Dedifferentiated amniotic fluid mesenchymal stem cell (primary cell): ENCODE results near the gene THOP1.
"Not testable (repeated sequence)": the region's sequence is repeated elsewhere in the genome, so short reads cannot be mapped to it uniquely, and the experiment has no call there.

ENCODE experiments used
- DNase-seq: peaks from one replicate; pipeline ENCODE4 v3.0.0-alpha.2; 2016; ENCODE audit errors: extremely low spot score

Gene THOP1

GRCh38 chr19:2817237-2817829 is 32.0 kb downstream of the THOP1 start:
- not testable (repeated sequence) for DNase-seq

DNA sequence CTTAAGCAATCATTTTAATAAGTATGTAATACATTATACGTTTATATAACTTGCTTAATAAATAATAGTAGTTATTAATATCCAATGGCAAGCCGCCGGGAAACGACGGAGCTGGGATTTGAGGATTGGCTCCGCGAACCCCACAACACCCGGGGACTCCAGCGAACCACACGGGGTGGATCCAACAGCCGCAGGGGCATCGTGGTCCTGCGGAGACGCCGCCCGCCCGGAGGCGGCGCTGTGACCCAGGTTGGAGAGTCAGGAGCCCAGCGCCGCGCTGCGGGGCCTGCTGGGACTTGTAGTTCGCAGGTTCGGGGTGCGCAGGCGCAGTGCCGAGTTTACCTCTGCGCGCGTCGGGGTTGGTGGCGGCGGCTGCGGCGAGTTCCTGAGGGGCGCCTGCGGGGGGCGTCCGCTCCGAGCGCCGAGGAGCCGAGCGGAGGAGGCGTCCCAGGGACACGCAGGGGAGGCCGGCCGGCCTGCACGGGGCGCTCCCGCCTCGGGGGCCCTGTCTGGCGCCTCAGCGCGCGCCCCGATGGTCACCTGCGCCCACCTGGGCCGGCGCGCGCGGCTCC is 34.3 kb downstream of the THOP1 start, which contains the start of gene ZNF554:
Gene ZNF554, plus strand, starts transcription at position 329 of the 572 bp plus-strand sequence. Its CDS starts 204 bp downstream, at position 533.
- DNase-seq, result peak; percentile 93

GRCh38 chr19:2820112-2820702 is 34.9 kb downstream of the THOP1 start:
- DNase-seq, result no peak

DNA sequence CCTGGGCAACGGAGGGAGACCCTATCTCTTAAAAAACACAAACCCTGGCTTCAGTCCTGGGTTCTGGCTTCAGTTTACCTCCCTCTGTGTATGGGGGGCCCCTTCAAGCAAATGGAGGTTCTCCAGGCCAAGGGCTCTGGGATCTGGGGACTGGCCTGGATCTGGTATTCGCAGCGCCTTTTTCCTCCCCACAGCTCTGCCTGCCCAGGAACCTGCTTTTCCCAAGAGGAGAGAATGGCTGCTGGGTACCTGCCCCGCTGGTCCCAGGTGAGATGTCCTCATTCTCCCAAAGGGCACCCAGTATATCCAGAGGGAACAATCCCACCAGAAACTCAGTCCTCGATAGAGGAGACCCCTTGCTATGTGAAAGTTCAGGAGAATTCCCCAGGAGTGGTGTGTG is 37.5 kb downstream of the THOP1 start:
- no peak for DNase-seq

DNA sequence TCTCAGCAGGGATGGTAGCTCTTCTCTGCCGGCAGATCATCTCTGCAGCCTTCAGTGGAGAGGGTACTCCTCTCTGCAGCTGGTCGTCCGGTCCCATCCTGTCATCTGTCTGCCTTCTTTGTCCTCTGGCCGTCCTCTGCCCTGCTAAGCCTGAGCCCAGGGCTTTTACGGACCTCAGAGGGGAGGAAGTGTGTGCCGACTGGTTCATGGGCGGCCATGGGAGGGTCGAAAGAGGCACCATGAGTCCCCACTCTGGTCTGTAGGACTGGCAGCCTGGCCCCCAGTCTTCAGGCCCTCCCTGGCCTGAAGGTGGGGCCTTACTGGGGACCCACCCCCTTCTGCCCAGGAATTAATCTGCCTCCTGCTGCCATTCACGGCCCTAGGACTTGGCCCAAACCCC is 38.3 kb downstream of the THOP1 start:
- DNase-seq, result no peak

DNA sequence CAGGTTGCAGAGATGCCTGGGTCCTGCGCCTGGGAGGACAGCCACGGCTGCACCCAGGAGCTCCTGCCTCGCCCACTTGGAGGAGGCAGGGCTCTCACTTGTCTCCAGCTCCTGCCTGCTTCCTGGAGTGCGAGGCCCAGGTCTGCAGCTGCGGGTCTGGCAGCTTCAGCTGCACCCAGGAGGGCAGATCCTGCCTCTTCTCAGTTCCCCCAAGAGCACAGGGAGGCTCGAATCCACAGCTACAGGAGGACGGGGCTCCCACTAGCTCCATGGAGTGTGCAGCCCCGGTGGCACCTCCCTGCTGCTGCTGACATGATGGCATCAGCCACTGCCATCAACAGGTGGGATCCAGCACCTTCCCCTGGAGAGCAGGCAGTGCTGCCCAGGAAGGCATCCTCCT is 38.8 kb downstream of the THOP1 start:
- DNase-seq, result no peak

DNA sequence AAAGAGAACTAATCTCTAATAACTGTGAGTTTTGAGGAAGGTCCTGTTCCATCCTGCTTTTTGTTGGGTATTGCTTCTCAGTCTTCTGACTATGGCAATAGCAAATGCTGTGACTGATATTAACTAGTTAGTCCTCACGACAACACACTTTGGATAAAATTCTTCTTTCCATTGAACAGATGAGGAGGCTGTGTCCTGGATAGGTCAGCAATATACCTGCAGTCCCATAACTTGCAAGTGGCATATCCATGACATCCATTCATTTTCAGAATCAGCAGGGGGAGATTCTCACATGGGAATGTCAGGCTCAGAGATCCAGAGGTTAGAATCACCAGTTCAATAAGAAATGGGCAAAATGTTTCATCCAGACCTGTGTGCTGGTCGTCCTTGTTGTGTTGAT is 41.7 kb downstream of the THOP1 start:
- DNase-seq, result no peak

- no peak for DNase-seq
Measured at GRCh38 chr19:2827840-2828489, 42.7 kb downstream of the THOP1 start.

DNA sequence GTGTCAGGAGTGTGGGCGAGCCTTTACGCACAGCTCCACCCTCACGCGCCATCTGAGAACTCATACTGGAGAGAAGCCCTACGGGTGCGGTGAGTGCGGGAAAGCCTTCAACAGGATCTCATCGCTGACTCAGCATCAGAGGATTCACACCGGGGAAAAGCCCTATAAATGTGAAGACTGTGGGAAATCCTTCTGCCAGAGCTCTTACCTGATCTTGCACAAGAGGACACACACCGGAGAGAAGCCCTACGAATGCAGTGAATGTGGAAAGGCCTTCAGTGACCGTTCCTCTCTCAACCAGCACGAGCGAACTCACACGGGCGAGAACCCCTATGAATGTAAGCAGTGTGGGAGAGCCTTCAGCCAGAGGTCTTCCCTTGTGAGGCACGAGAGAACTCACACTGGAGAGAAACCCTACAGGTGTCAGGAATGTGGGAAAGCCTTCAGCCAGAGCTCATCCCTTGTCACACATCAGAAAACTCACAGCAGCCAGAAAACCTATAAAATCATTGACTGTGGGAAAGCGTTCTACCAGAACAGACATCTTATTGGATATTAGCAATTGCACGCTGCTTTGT is 49.1 kb downstream of the THOP1 start:
- no peak for DNase-seq

GRCh38 chr19:2837430-2837829 is 52.1 kb downstream of the THOP1 start:
- no peak for DNase-seq

GRCh38 chr19:2840794-2841791 is 55.8 kb downstream of the THOP1 start, which contains the start of gene ZNF555:
TSS of gene ZNF555 (plus strand) at chr19:2841475. CDS start at chr19:2841573, 98 bp downstream.
- peak; percentile 100 for DNase-seq

DNA sequence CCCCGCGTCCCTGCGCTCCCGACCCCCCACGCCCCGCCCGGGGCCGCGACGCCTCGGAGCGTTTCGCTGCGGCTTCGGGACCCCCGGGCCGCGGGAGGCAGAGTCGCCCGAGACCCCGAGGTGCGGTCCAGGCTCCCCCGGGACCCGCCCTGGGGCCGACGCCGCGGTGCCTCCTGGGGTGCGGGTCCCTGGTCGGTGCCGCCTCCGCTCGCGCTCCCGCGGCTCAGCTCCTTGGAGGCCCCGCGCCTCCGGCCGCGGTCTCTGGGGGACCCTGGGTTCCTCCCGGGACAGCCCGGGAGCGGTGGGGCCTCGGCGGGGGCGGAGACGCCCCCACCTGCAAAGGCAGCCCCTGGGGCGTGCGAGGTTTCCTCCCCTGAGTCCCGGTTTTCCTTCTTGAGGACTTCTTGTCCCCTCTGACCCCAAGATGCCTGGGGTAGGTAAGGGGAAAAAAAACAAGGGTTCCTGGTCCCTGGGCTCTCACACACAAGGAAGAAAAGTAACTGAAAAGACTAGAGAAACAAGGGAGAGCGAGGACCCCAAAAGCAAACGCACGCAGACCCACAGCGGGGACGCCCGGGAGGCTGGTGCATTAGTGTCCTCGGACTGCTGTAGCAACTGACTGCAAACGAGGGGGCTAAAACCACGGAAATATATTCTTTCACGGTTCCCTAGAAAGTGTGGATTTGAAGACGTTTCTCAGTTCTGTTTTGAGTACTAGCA is 56.7 kb downstream of the THOP1 start:
- DNase-seq, result no peak

DNA sequence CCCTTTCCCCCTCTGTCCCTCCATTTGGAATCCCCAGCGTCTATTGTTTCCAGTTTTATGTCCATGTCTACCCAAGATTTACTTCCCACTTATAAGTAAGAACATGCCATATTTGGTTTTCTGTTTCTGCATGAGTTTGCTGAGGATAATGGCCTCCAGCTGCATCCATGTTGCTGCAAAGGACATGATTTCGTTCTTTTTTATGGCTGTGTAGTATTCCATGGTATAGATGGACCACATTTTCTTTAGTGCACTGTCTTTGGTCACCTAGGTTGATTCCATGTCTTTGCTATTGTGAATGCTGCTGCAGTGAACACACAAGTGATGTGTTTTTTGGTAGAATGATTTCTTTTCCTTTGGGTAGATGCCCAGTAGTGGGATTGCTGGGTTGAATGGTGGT is 59.8 kb downstream of the THOP1 start:
- DNase-seq, result no peak

DNA sequence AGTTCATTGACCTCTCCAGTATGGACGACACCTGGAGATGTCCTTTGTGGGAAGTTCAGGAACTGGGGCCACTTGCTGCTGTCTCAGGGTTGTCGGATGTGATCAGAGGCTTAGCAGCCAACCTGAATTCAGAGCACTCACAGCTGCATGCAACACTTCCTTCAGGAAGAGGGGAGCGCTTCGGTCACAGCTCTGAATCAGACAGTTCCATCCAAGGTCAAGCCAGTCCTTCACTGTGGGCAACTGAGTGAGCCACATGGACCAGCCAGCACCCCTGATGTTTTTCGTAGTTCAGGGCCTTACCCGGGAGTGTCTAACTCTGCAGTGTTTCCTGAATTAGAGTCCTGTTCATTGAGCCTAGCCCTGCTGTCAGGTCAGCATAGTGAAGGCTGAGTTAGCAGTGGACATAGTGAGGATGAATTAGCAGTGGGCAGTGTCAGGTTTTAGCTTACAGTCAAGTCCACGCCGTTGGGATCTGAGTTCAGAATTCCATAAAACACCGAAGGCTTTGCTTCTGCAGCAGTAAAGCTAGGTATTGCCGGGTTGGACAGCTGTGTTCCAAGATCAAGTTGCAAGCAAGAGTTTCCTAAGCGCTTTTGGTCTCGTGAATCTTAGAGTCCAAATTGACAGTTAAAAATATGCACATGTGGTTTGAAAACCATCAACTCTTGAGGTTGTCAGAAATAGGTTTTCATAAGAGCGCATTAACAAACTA is 61.0 kb downstream of the THOP1 start:
- no peak for DNase-seq

GRCh38 chr19:2847507-2847906 is 62.2 kb downstream of the THOP1 start:
- no peak for DNase-seq

GRCh38 chr19:2848616-2849015 is 63.3 kb downstream of the THOP1 start:
- peak; percentile 30 for DNase-seq

DNA sequence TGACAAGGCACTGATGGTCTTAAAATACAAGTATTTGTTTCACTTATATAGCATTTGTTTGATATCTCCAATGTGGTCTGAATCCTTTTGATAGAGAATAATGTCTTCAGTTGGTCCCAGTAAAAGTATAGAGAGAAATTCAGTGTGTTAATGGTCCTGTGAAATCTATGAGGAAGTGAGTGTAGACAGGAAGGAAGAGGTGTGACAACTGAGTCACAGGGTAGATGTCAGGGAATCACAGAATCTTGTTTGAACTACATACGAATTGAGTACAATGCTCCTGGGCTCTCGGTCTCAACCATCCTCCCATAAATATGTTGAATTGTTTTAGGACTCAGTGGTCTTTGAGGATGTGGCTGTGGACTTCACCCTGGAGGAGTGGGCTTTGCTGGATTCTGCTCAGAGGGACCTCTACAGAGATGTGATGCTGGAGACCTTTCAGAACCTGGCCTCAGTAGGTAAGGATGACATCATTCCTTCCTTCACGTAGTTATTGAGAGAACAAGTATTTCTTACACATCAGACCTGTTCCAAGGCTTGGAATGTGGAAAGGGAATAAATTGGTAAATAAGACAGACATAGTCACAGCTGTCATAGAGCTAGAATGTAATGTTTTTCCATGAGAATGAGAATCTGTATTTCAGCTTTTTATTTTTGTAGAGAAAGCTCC is 65.1 kb downstream of the THOP1 start:
- no peak for DNase-seq

- DNase-seq, result no peak
Measured at GRCh38 chr19:2852598-2852997, 67.3 kb downstream of the THOP1 start.

DNA sequence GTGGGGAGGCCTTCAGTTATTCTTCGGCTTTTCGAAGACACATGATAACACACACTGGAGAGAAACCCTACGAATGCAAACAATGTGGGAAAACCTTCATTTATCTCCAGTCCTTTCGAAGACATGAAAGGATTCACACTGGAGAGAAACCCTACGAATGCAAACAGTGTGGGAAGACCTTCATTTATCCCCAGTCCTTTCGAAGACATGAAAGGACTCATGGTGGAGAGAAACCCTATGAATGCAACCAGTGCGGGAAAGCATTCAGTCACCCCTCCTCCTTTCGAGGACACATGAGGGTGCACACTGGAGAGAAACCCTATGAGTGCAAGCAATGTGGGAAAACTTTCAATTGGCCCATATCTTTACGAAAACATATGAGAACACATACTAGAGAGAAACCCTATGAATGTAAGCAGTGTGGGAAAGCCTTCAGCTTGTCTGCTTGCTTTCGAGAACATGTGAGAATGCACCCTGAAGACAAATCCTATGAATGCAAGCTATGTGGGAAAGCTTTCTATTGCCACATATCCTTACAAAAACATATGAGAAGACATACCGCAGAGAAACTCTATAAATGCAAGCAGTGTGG is 67.8 kb downstream of the THOP1 start:
- no peak for DNase-seq
